BJ (cell line): ENCODE measurements around the gene STXBP2. TPM values are rescaled to one million over a fixed set of nuclear protein-coding genes. Genes with fewer than 3 reads are reported as not detected.

Experiments used
- CTCF ChIA-PET: fragments of 350-600 bp; formaldehyde crosslinking; extraction: SDS; loops from one replicate; lab custom pipeline; 2021; ENCODE audit warnings: antibody characterized with exemption, inconsistent platforms; lab: Yijun Ruan, JAX
- POLR2A ChIA-PET: fragments of 300-600 bp; sonication (Branson Sonifier 250); formaldehyde crosslinking; extraction: SDS; loops from one replicate; lab custom pipeline; 2021; ENCODE audit warnings: antibody characterized with exemption; lab: Charles Lee
- DNase-seq: peaks from one replicate; pipeline ENCODE4 v3.0.0-alpha.2; 2011; ENCODE audit warnings: low read depth
- H3K27me3 ChIP-seq: 2 replicates; pipeline ENCODE4 v1.6.0; 2011; ENCODE audit warnings: low read length; ENCODE audit not compliant: control insufficient read depth, insufficient read depth
- H3K36me3 ChIP-seq: 2 replicates; pipeline ENCODE4 v1.5.1; 2011; ENCODE audit warnings: low read length; ENCODE audit not compliant: control insufficient read depth, insufficient read depth
- H3K4me3 ChIP-seq: 2 replicates; pipeline ENCODE4 v1.5.1; 2011; ENCODE audit warnings: low read depth, mild to moderate bottlenecking, control low read depth, low read length
- CTCF ChIP-seq: IDR thresholded peaks from 2 replicates; pipeline ENCODE4 v1.5.1; 2011; ENCODE audit warnings: low read depth, mild to moderate bottlenecking, control low read depth, inconsistent platforms, low read length, moderate library complexity; ENCODE audit not compliant: insufficient read depth
- polyA plus RNA-seq: library from polyadenylated mRNA; depleted of rRNA; stranded (reverse); fragments of >200 nt; gene quantifications from 2 replicates; pipeline ENCODE4 v1.2.3, GENCODE V29; 2011

Gene STXBP2
- polyA plus RNA-seq, 1 experiment = 39.4 TPM

DNA sequence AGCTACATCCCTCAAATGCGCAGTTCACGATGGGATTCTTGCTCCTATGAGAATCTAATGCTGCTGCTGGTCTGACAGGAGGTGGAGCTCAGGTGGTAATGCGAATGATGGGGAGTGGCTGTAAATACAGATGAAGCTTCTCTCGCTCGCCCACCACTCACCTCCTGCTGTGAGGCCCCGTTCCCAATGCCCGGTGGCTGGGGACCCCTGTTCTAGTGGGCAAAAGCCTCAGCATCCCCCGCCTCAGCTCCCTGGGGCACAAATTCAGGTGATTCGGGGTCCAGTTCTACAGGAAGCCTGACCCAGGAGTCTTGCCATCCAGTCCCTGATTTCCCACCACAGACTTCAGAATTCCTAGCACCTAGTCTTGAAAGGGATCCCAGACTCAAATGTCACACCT, 35.6 kb downstream of the STXBP2 start:
- CTCF ChIA-PET = interaction anchor here (5.6 kb wide), 1 partner anchor 8 kb away, joined by 33 read pairs; the partner anchor contains the start of gene TRAPPC5
- no peak for TF ChIP-seq CTCF
- Histone ChIP-seq H3K36me3 (no peaks in the 10 kb centered on the region), H3K27me3 (peaks cover 12% of the 10 kb centered on the region), H3K4me3 (no peak overlapping the region)
- DNase-seq = no peak
- POLR2A ChIA-PET = no interaction called here

GRCh38 chr19:7674010-7675005, 37.4 kb downstream of the STXBP2 start:
- ChIA-PET CTCF (interaction anchor here (0.9 to 1.6 kb wide), 3 partner anchors 10 to 106 kb away, joined by 3 to 8 read pairs (median 3); no protein-coding TSS in a partner anchor), POLR2A (interaction anchor here (0.6 kb wide), 1 partner anchor 125 kb away, joined by 7 read pairs; no protein-coding TSS in a partner anchor)
- H3K4me3 ChIP-seq = no peak overlapping the region
- H3K36me3 ChIP-seq = no peaks in the 10 kb centered on the region
- H3K27me3 ChIP-seq = peaks cover 12% of the 10 kb centered on the region
- TF ChIP-seq CTCF = no peak
- no peak for DNase-seq

DNA sequence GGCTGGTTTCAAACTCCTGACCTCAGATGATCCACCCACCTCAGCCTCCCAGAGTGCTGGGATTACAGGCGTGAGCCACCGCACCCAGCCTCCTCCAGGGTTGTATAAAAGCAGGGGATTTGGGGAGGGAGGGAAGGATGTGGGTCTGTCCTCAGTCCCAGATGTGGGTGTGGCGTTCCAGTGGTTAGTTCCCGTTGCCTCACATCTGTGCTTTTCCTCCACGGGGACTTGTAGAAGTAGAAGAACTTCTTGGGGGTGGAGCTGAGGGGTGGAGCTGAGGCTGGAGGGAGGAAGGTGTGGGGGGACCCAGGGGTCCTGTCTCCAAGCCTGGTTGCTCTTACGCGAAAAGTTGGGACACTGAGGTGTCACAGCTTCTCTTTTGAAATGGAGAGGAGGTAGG, 39.5 kb downstream of the STXBP2 start:
- no peak for DNase-seq
- Histone ChIP-seq H3K36me3 (no peaks in the 10 kb centered on the region), H3K4me3 (no peak overlapping the region), H3K27me3 (peaks cover 5% of the 10 kb centered on the region; the same call in 1 of the 2 replicates)
- no peak for TF ChIP-seq CTCF
- POLR2A ChIA-PET = no interaction called here
- CTCF ChIA-PET = interaction anchor here (0.6 to 2.2 kb wide), 3 partner anchors 11 to 124 kb away, joined by 3 to 7 read pairs (median 4); no protein-coding TSS in a partner anchor

DNA sequence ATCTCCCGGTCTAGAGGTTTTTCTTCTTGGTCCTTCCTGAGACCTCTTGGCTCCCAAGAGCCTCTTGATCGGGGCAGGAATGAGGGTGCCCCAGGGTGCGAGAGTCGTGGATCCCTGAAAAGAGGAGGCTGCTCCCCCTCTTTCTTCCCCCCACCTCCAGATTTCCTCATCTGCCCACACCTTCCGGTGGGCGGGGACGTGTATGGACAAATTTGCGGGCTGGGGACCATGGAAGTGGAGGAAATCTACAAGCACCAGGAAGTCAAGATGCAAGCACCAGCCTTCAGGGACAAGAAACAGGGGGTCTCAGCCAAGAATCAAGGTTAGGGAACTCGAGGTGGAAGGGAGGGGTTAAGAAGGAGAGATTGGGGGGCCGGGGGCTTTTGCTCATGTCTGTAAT, 39.9 kb downstream of the STXBP2 start, which contains the start of gene MCEMP1:
Gene MCEMP1 (plus strand): TSS at position 237 of the 400 bp plus-strand sequence. CDS start 31 bp downstream, at position 268.
- Histone ChIP-seq H3K36me3 (no peaks in the 10 kb centered on the region), H3K4me3 (no peak within 1 kb of the TSS), H3K27me3 (peaks cover 4% of the 10 kb centered on the region; the same call in 1 of the 2 replicates)
- ChIA-PET CTCF (interaction anchor here (0.9 to 2.2 kb wide), 3 partner anchors 9 to 124 kb away, joined by 3 to 7 read pairs (median 3); no protein-coding TSS in a partner anchor), POLR2A (no interaction called here)
- DNase-seq = no peak
- TF ChIP-seq CTCF = no peak
